Ishikawa (cell line): ENCODE results near the gene EEF1AKMT3.

Experiments used
- CEBPB ChIP-seq: IDR thresholded peaks from 2 replicates; pipeline ENCODE4 v1.6.1; 2012
- CREB1 ChIP-seq: IDR thresholded peaks from 2 replicates; pipeline ENCODE4 v1.6.1; 2012; ENCODE audit warnings: low read depth
- EGR1 ChIP-seq: IDR thresholded peaks from 2 replicates; pipeline ENCODE4 v1.6.1; 2012
- EP300 ChIP-seq: IDR thresholded peaks from 2 replicates; pipeline ENCODE4 v1.6.1; 2012; ENCODE audit warnings: borderline replicate concordance
- FOXM1 ChIP-seq: IDR thresholded peaks from 2 replicates; pipeline ENCODE4 v1.6.1; 2012; ENCODE audit warnings: low read depth, borderline replicate concordance
- NFIC ChIP-seq: IDR thresholded peaks from 2 replicates; pipeline ENCODE4 v1.6.1; 2012
- RAD21 ChIP-seq: IDR thresholded peaks from 2 replicates; pipeline ENCODE4 v1.6.1; 2012; ENCODE audit warnings: low read depth
- TAF1 ChIP-seq: IDR thresholded peaks from 2 replicates; pipeline ENCODE4 v1.6.1; 2012; ENCODE audit warnings: low read depth, mild to moderate bottlenecking
- TCF12 ChIP-seq: IDR thresholded peaks from 2 replicates; pipeline ENCODE4 v1.6.1; 2012; ENCODE audit warnings: low read depth
- TEAD4 ChIP-seq: IDR thresholded peaks from 2 replicates; pipeline ENCODE4 v1.6.1; 2012
- YY1 ChIP-seq: IDR thresholded peaks from 2 replicates; pipeline ENCODE4 v1.6.1; 2012; ENCODE audit warnings: low read depth
- ZBTB7A ChIP-seq: IDR thresholded peaks from 2 replicates; pipeline ENCODE4 v1.6.1; 2012; ENCODE audit warnings: low read depth
- TF ChIP-seq, protein P1 (sequence below): IDR thresholded peaks from 2 replicates; pipeline ENCODE4 v1.6.1; 2012; ENCODE audit warnings: low read depth, mild to moderate bottlenecking
- TF ChIP-seq, protein P2 (sequence below): IDR thresholded peaks from 2 replicates; pipeline ENCODE4 v1.6.1; 2012
- TF ChIP-seq, protein P3 (sequence below): IDR thresholded peaks from 2 replicates; pipeline ENCODE4 v1.6.1; 2012

EEF1AKMT3 gene

DNA sequence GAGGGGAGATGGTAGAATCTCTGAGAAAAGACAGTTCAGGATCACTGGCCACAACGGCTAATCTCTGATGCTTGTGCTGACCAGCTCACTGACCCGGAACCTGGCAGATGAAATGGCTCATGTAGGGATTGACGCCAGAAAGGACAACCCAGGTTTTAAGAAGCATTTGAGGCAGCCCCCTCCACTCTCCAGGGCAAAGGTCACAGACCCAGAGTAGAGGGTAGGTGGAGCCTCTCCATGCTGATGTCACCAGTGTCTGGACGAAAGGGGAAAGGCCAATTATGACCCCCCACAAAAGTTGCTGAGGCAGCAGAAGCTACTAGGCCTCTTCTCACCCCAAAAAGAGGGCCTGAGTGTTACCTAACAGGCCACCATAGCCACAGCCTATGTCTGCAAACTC lies 1.7 kb upstream of the EEF1AKMT3 start:
- TF ChIP-seq RAD21: no peak
- no peak for TF ChIP-seq CREB1
- TF ChIP-seq, protein P1, sequence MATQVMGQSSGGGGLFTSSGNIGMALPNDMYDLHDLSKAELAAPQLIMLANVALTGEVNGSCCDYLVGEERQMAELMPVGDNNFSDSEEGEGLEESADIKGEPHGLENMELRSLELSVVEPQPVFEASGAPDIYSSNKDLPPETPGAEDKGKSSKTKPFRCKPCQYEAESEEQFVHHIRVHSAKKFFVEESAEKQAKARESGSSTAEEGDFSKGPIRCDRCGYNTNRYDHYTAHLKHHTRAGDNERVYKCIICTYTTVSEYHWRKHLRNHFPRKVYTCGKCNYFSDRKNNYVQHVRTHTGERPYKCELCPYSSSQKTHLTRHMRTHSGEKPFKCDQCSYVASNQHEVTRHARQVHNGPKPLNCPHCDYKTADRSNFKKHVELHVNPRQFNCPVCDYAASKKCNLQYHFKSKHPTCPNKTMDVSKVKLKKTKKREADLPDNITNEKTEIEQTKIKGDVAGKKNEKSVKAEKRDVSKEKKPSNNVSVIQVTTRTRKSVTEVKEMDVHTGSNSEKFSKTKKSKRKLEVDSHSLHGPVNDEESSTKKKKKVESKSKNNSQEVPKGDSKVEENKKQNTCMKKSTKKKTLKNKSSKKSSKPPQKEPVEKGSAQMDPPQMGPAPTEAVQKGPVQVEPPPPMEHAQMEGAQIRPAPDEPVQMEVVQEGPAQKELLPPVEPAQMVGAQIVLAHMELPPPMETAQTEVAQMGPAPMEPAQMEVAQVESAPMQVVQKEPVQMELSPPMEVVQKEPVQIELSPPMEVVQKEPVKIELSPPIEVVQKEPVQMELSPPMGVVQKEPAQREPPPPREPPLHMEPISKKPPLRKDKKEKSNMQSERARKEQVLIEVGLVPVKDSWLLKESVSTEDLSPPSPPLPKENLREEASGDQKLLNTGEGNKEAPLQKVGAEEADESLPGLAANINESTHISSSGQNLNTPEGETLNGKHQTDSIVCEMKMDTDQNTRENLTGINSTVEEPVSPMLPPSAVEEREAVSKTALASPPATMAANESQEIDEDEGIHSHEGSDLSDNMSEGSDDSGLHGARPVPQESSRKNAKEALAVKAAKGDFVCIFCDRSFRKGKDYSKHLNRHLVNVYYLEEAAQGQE: no peak
- no peak for TF ChIP-seq FOXM1

DNA sequence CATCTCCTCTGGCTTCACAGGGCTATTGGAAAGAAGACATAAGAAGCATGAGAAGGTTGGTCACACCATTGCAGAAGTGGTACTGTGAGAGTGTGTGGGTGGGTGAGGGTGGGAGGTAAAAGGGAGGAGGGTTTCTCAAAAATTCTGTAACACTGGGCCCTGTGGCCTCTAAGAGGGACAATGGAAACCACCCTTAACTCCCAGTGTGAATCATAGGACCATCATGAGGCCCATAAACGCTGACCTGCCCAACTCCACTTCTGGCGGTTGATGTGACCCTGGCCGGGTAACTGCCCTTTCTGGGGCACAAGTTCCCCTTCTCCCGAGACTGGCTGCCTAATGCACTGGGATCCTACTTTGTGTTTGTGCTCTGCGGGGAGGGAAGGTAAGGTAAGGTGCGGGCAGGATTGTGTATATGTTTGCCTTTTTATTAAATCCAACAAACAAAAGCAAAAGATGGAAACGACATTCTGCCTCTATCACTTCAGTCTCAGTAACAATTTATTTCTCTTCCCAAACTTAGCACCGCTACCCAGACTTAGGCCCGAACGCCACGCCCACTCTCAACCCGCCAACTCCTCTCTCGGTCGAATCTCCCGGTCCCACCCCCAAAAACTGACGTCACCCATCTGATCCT lies 1.1 kb upstream of the EEF1AKMT3 start:
- TF ChIP-seq FOXM1 (no peak), CEBPB (no peak), ZBTB7A (no peak), EP300 (no peak), TAF1 (no peak), EGR1 (no peak), NFIC (no peak)
- TF ChIP-seq, protein P2, sequence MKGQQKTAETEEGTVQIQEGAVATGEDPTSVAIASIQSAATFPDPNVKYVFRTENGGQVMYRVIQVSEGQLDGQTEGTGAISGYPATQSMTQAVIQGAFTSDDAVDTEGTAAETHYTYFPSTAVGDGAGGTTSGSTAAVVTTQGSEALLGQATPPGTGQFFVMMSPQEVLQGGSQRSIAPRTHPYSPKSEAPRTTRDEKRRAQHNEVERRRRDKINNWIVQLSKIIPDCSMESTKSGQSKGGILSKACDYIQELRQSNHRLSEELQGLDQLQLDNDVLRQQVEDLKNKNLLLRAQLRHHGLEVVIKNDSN: no peak
- TF ChIP-seq, protein P3, sequence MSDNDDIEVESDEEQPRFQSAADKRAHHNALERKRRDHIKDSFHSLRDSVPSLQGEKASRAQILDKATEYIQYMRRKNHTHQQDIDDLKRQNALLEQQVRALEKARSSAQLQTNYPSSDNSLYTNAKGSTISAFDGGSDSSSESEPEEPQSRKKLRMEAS: no peak

- TF ChIP-seq ZBTB7A (no peak), EGR1 (peak; percentile 88), FOXM1 (no peak), TAF1 (peak; percentile 98), CREB1 (peak; percentile 99), RAD21 (no peak), TCF12 (peak; percentile 83), TEAD4 (peak; percentile 29), NFIC (peak; percentile 27; the same call in 1 of the 2 replicates), YY1 (peak; percentile 95), CEBPB (no peak), EP300 (no peak; the same call in 1 of the 2 replicates)
- TF ChIP-seq, protein P1: 0 out of 2 replicates have a peak, but pooled peaks have one; percentile 8
- TF ChIP-seq, protein P2: peak; percentile 87
- TF ChIP-seq, protein P3: peak; percentile 100
Measured at GRCh38 chr12:57771873-57772428, 463 bp upstream of the EEF1AKMT3 start, which contains the start of gene METTL1. METTL1 (minus strand) TSS chr12:57772105; CDS start chr12:57772083, 22 bp downstream.

GRCh38 chr12:57775044-57775443 lies 2.6 kb downstream of the EEF1AKMT3 start:
- TF ChIP-seq, protein P2: no peak
- no peak for TF ChIP-seq YY1
- TF ChIP-seq CREB1: no peak
- no peak for TF ChIP-seq EP300
- TF ChIP-seq CEBPB: no peak
- no peak for TF ChIP-seq TAF1
- no peak for TF ChIP-seq TCF12
- no peak for TF ChIP-seq FOXM1
- TF ChIP-seq EGR1: no peak
- no peak for TF ChIP-seq NFIC
- TF ChIP-seq, protein P1: no peak
- no peak for TF ChIP-seq RAD21
- no peak for TF ChIP-seq ZBTB7A
- TF ChIP-seq, protein P3: no peak
